HepG2 (cell line): ENCODE results near the gene IPPK. TPM values are rescaled to one million over a fixed set of nuclear protein-coding genes. Genes with fewer than 3 reads are reported as not detected.

Experiments used
- ATAC-seq: fragments of 200-7000 bp; cut with Tn5 transposase; 3 replicates; pipeline ENCODE4 v1.9.1; 2020; ENCODE audit warnings: mild to moderate bottlenecking, moderate library complexity
- BruUV-seq: library from RNA; stranded (reverse); fragments of 400-500 nt; replicated peaks from 2 replicates; lab custom pipeline; 2021; lab: Mats Ljungman, UMichigan
- CTCF ChIA-PET: fragments of 300-600 bp; formaldehyde crosslinking; extraction: SDS; loops from one replicate; lab custom pipeline; 2021; ENCODE audit warnings: low total read pairs, inconsistent platforms, low intra/inter-chr PET ratio; lab: Yijun Ruan, JAX
- POLR2A ChIA-PET: fragments of 350-600 bp; sonication (Branson Sonifier 250); formaldehyde crosslinking; loops from one replicate; lab custom pipeline; 2020; ENCODE audit warnings: antibody characterized with exemption, inconsistent platforms; lab: Yijun Ruan, JAX
- DNase-seq: peaks from one replicate; pipeline ENCODE4 v3.0.0-alpha.2; 2015; ENCODE audit warnings: low spot score
- FAIRE-seq: peaks from 3 replicates; lab custom pipeline; 2011; peaks lifted over from hg19 to GRCh38; lab: Jason Lieb, UNC
- H2AFZ ChIP-seq: one replicate; pipeline ENCODE4 v1.6.1; 2011; ENCODE audit warnings: low read length, inconsistent platforms
- H3K27ac ChIP-seq: fragments of 300-600 bp; 3 replicates; pipeline ENCODE4 v1.8.0; 2011; ENCODE audit warnings: mixed run types, mild to moderate bottlenecking, mixed read lengths, low read length, inconsistent platforms; ENCODE audit not compliant: insufficient read depth; ENCODE audit errors: extremely low read length
- H3K27me3 ChIP-seq, 2 experiments: fragments of 200-600 bp in 1 of 2; 2 replicates in 1 of 2; 3 replicates in 1 of 2; pipeline versions ENCODE4 v1.6.0 to v1.8.0; 2011; ENCODE audit warnings: low read length in 2 of 2, mild to moderate bottlenecking in 2 of 2, moderate library complexity in 2 of 2, inconsistent platforms in 1 of 2; ENCODE audit not compliant: insufficient read depth in 2 of 2, control insufficient read depth in 1 of 2
- H3K36me3 ChIP-seq, 2 experiments: fragments of 200-600 bp in 1 of 2; replicated peaks in 1 of 2; 2 replicates in 1 of 2; 3 replicates in 1 of 2; pipeline versions ENCODE4 v1.5.1 to v1.8.0; 2011; ENCODE audit warnings: low read length in 2 of 2, inconsistent platforms in 1 of 2; ENCODE audit not compliant: insufficient read depth in 2 of 2, control insufficient read depth in 1 of 2
- H3K4me1 ChIP-seq: 2 replicates; pipeline ENCODE4 v1.5.1; 2012; ENCODE audit warnings: low read length, inconsistent platforms; ENCODE audit not compliant: insufficient read depth
- H3K4me2 ChIP-seq: 2 replicates; pipeline ENCODE4 v1.6.0; 2011; ENCODE audit warnings: low read depth, low read length, inconsistent platforms
- H3K4me3 ChIP-seq, 3 experiments: fragments of 200-600 bp in 1 of 3; sonication (generic), shearing (Covaris generic) in 1 of 3; replicated peaks in 1 of 3; 2 replicates each; pipeline ENCODE4 v1.5.1; 2011 to 2016; ENCODE audit warnings: low read length in 3 of 3, inconsistent platforms in 2 of 3, low read depth in 2 of 3, mild to moderate bottlenecking in 2 of 3, control low read depth in 1 of 3, mixed read lengths in 1 of 3; ENCODE audit not compliant: insufficient read depth in 1 of 3
- H3K79me2 ChIP-seq: one replicate; pipeline ENCODE4 v1.6.1; 2011; ENCODE audit warnings: low read length, inconsistent platforms; ENCODE audit not compliant: insufficient read depth
- H3K9ac ChIP-seq: 2 replicates; pipeline ENCODE4 v1.6.0; 2011; ENCODE audit warnings: mild to moderate bottlenecking, low read depth, low read length, inconsistent platforms; ENCODE audit not compliant: insufficient read depth
- H3K9me3 ChIP-seq: 2 replicates; pipeline ENCODE4 v1.5.1; 2012; ENCODE audit warnings: mild to moderate bottlenecking, low read length
- H4K20me1 ChIP-seq: 2 replicates; pipeline ENCODE4 v1.6.0; 2011; ENCODE audit warnings: inconsistent platforms, mild to moderate bottlenecking, low read length, moderate library complexity; ENCODE audit not compliant: insufficient read depth
- CC2D1A ChIP-seq: sonication (generic); formaldehyde crosslinking; IDR thresholded peaks from 2 replicates; pipeline ENCODE4 v1.8.1; 2023; ENCODE audit warnings: mild to moderate bottlenecking, missing genetic modification reagents
- FOXC1 ChIP-seq: sonication (generic); formaldehyde crosslinking; IDR thresholded peaks from 2 replicates; pipeline ENCODE4 v1.8.0; 2022; ENCODE audit warnings: mild to moderate bottlenecking, missing genetic modification reagents, borderline replicate concordance
- MXD4 ChIP-seq: IDR thresholded peaks from 2 replicates; pipeline ENCODE4 v1.6.1; 2016; ENCODE audit warnings: mild to moderate bottlenecking, missing biosample characterization, missing genetic modification reagents
- SOX13 ChIP-seq, 3 experiments: fragments of 450-650 bp in 1 of 3; sonication (generic) in 1 of 3; formaldehyde crosslinking in 1 of 3; IDR thresholded peaks in 2 of 3; conservative IDR thresholded peaks in 1 of 3; 2 replicates each; pipeline versions ENCODE4 v1.5.0 to v1.6.1; 2016 to 2020; ENCODE audit warnings: antibody characterized with exemption in 1 of 3, mild to moderate bottlenecking in 1 of 3, missing compliant biosample characterization in 1 of 3, missing genetic modification reagents in 1 of 3, moderate library complexity in 1 of 3
- ZBTB1 ChIP-seq: sonication (generic); formaldehyde crosslinking; IDR thresholded peaks from 2 replicates; pipeline ENCODE4 v1.4.0; 2020; ENCODE audit warnings: missing genetic modification reagents, borderline replicate concordance
- ZBTB49 ChIP-seq: sonication (generic); formaldehyde crosslinking; IDR thresholded peaks from 2 replicates; pipeline ENCODE4 v1.4.0; 2020; ENCODE audit warnings: missing genetic modification reagents, borderline replicate concordance
- ZMYM3 ChIP-seq: sonication (generic); formaldehyde crosslinking; IDR thresholded peaks from 2 replicates; pipeline ENCODE4 v1.5.1; 2020; ENCODE audit warnings: mild to moderate bottlenecking, missing genetic modification reagents
- ZNF281 ChIP-seq: sonication (generic); formaldehyde crosslinking; IDR thresholded peaks from 2 replicates; pipeline ENCODE4 v1.4.0; 2020; ENCODE audit warnings: missing genetic modification reagents, borderline replicate concordance
- ZNF501 ChIP-seq: sonication (generic); formaldehyde crosslinking; IDR thresholded peaks from 2 replicates; pipeline ENCODE4 v1.5.1; 2020; ENCODE audit warnings: mild to moderate bottlenecking, moderate library complexity, missing genetic modification reagents
- ZNF605 ChIP-seq: sonication (generic); formaldehyde crosslinking; IDR thresholded peaks from 2 replicates; pipeline ENCODE4 v1.8.0; 2022; ENCODE audit warnings: mild to moderate bottlenecking, missing genetic modification reagents
- ZNF768 ChIP-seq: sonication (generic); formaldehyde crosslinking; IDR thresholded peaks from 2 replicates; pipeline ENCODE4 v1.4.0; 2020; ENCODE audit warnings: missing genetic modification reagents
- ZNF850 ChIP-seq: sonication (generic); formaldehyde crosslinking; conservative IDR thresholded peaks from 2 replicates; pipeline ENCODE4 v1.9.0; 2021; ENCODE audit warnings: mild to moderate bottlenecking, missing genetic modification reagents
- WGBS: methylation state at CpG from one replicate; pipeline ENCODE4 v1.1.6; 2017; ENCODE audit warnings: low lambda C conversion rate; 5-methylcytosine and 5-hydroxymethylcytosine counted together
- in situ Hi-C: cut with HindIII; loops from 2 replicates; pipeline ENCODE4 v1.10.0; 2017; ENCODE audit warnings: low pct_unique_long_range_greater_than_20kb; ENCODE audit not compliant: extremely low pct_ligation_motif_present
- intact Hi-C: fragments of 100-400 bp; cut with micrococcal nuclease; formaldehyde crosslinking; loops from one replicate; pipeline ENCODE4 v1.10.0; 2022; ENCODE audit not compliant: unreplicated experiment
- polyA plus RNA-seq, 8 experiments: library from polyadenylated mRNA; depleted of rRNA in 3 of 8; stranded (reverse) in 7 of 8; unstranded in 1 of 8; fragments of >200 nt; fragmentation: Illumina TruSeq in 4 of 8; extraction: Trizol in 4 of 8; gene quantifications; 2 replicates each; pipeline versions ENCODE4 v1.2.1 to v1.2.3, GENCODE V29; 2011 to 2016; ENCODE audit warnings: low read depth in 4 of 8, missing spikeins in 1 of 8, mixed read lengths in 1 of 8; ENCODE audit not compliant: insufficient read depth in 1 of 8
- total RNA-seq, 5 experiments: library from RNA; depleted of rRNA; stranded (reverse); fragments of >200 nt; fragmentation: Illumina TruSeq; extraction: Trizol; gene quantifications; 2 replicates each; pipeline ENCODE4 v1.2.3, GENCODE V29; 2016; ENCODE audit warnings: low read depth in 1 of 5

Gene IPPK
- total and polyA plus RNA-seq, 2 of the 13 experiments (the other 11 are each of a cell fraction or from before 2014, with no cell fraction given), result 9.9 to 14.1 TPM

GRCh38 chr9:92659601-92660000, 10.3 kb downstream of the IPPK start:
- intact Hi-C loops, result no loop called here
- POLR2A ChIA-PET, result no interaction called here
- H3K9me3 ChIP-seq, result no peaks in the 10 kb centered on the region
- ATAC-seq, result no peak
- DNase-seq, result no peak
- CTCF ChIA-PET, result no interaction called here
- H3K4me3 ChIP-seq, result no peak overlapping the region
- no peak for FAIRE-seq
- peaks cover 21% of the 10 kb centered on the region for H3K79me2 ChIP-seq
- TF ChIP-seq ZBTB49 (CRISPR knock-in tag) (no peak), MXD4 (no peak), ZNF501 (CRISPR knock-in tag) (no peak), CC2D1A (no peak), SOX13 (IDR thresholded peaks at IDR 0.05) (no peak), SOX13 (CRISPR knock-in tag; conservative IDR thresholded peaks at IDR 0.05 in 1 of 2, IDR thresholded peaks at IDR 0.05 in 1 of 2) (no peak), ZNF768 (CRISPR knock-in tag) (no peak), ZNF281 (no peak), ZNF605 (CRISPR knock-in tag) (no peak), ZBTB1 (CRISPR knock-in tag) (no peak), ZNF850 (CRISPR knock-in tag) (no peak), FOXC1 (CRISPR knock-in tag) (no peak), ZMYM3 (CRISPR knock-in tag) (no peak)
- H3K4me1 ChIP-seq, result peaks cover 6% of the 10 kb centered on the region; the same call in 1 of the 2 replicates
- no peaks in the 10 kb centered on the region for H4K20me1 ChIP-seq
- H3K36me3 ChIP-seq, result peaks cover 2 to 31% of the 10 kb centered on the region in 2 experiments; a peak in 4 of 5 replicates
- H3K9ac ChIP-seq, result no peak overlapping the region
- H3K27ac ChIP-seq, result no peak overlapping the region
- in situ Hi-C loops, result no loop called here
- no peak overlapping the region for H3K4me2 ChIP-seq
- H2AFZ ChIP-seq, result no peak overlapping the region
- H3K27me3 ChIP-seq, result no peaks in the 10 kb centered on the region
- WGBS, result 92% methylated on average over 9 of the region's 10 CpGs
- no TSS peak for BruUV-seq
